Nephron (organoid): ENCODE data around the gene PRPF40A.
"Not testable (repeated sequence)": the region's sequence is repeated elsewhere in the genome, so short reads cannot be mapped to it uniquely, and the experiment has no call there.

Source experiments
- H3K27ac Mint-ChIP-seq, 3 experiments: 2 replicates each; pipeline ENCODE4 v1.8.0; 2020; ENCODE audit warnings: mixed read lengths in 3 of 3, mild to moderate bottlenecking in 2 of 3, moderate library complexity in 1 of 3
- H3K27me3 Mint-ChIP-seq: 2 replicates; pipeline ENCODE4 v1.8.0; 2021; ENCODE audit warnings: low read depth, mild to moderate bottlenecking, moderate library complexity, mixed read lengths
- H3K36me3 Mint-ChIP-seq: 2 replicates; pipeline ENCODE4 v1.8.0; 2020; ENCODE audit warnings: low read depth, mixed read lengths
- H3K4me1 Mint-ChIP-seq: 2 replicates; pipeline ENCODE4 v1.8.0; 2020; ENCODE audit warnings: mixed read lengths
- H3K4me3 Mint-ChIP-seq, 3 experiments: 2 replicates each; pipeline ENCODE4 v1.8.0; 2020; ENCODE audit warnings: mild to moderate bottlenecking in 3 of 3, mixed read lengths in 3 of 3, moderate library complexity in 2 of 3
- H3K9me3 Mint-ChIP-seq: 2 replicates; pipeline ENCODE4 v1.8.0; 2020; ENCODE audit warnings: mixed read lengths
- CTCF ChIP-seq, 3 experiments: fragments of 200-600 bp; sonication (generic); IDR thresholded peaks; one replicate each; pipeline ENCODE4 v1.5.0; 2021; ENCODE audit warnings: antibody characterized with exemption in 3 of 3; ENCODE audit not compliant: unreplicated experiment in 3 of 3

Gene PRPF40A

GRCh38 chr2:152717228-152718075 lies at the start of gene PRPF40A:
Gene PRPF40A (minus strand): TSS chr2:152717461. CDS start chr2:152717439, 22 bp downstream.
- no peaks in the 10 kb centered on the region for H3K27me3 Mint-ChIP-seq
- peaks cover 42% of the 10 kb centered on the region for H3K36me3 Mint-ChIP-seq
- H3K27ac Mint-ChIP-seq, result peak within 1 kb of the TSS; percentile 93 to 100 (median 98)
- no peak for TF ChIP-seq CTCF (IDR thresholded peaks at IDR 0.05; ENCODE audit: unreplicated experiment in 3 of 3)
- H3K4me1 Mint-ChIP-seq, result peaks cover 47% of the 10 kb centered on the region
- peak within 1 kb of the TSS; percentile 98 to 99 (median 99) for H3K4me3 Mint-ChIP-seq
- no peaks in the 10 kb centered on the region for H3K9me3 Mint-ChIP-seq

GRCh38 chr2:152766928-152767327 lies 49.7 kb upstream of the PRPF40A start:
- Mint-ChIP-seq H3K36me3 (peaks cover 15% of the 10 kb centered on the region), H3K4me1 (peaks cover 10% of the 10 kb centered on the region), H3K27me3 (no peaks in the 10 kb centered on the region), H3K27ac (no peak overlapping the region), H3K4me3 (no peak overlapping the region), H3K9me3 (no peaks in the 10 kb centered on the region)
- TF ChIP-seq CTCF (IDR thresholded peaks at IDR 0.05; ENCODE audit: unreplicated experiment in 3 of 3), result no peak

- H3K4me3 Mint-ChIP-seq, result no peak overlapping the region
- no peak for TF ChIP-seq CTCF (IDR thresholded peaks at IDR 0.05; ENCODE audit: unreplicated experiment in 3 of 3)
- no peaks in the 10 kb centered on the region for H3K27me3 Mint-ChIP-seq
- H3K27ac Mint-ChIP-seq, result no peak overlapping the region
- no peaks in the 10 kb centered on the region for H3K4me1 Mint-ChIP-seq
- no peaks in the 10 kb centered on the region for H3K9me3 Mint-ChIP-seq
- H3K36me3 Mint-ChIP-seq, result peaks cover 27% of the 10 kb centered on the region
These were observed 46.4 kb upstream of the PRPF40A start for GRCh38 chr2:152763651-152764050.

- not testable (repeated sequence) for H3K27ac Mint-ChIP-seq, H3K9me3 Mint-ChIP-seq, H3K27me3 Mint-ChIP-seq, H3K4me1 Mint-ChIP-seq, H3K4me3 Mint-ChIP-seq
- peaks cover 29% of the 10 kb centered on the region for H3K36me3 Mint-ChIP-seq
These were observed 45.9 kb upstream of the PRPF40A start for GRCh38 chr2:152763208-152763607.

GRCh38 chr2:152762202-152762601 lies 44.9 kb upstream of the PRPF40A start:
- Mint-ChIP-seq H3K27ac (peak overlapping the region in 1 of 3 experiments; percentile 35), H3K27me3 (no peaks in the 10 kb centered on the region), H3K4me3 (no peak overlapping the region), H3K4me1 (no peaks in the 10 kb centered on the region), H3K9me3 (no peaks in the 10 kb centered on the region), H3K36me3 (peaks cover 29% of the 10 kb centered on the region)
- no peak for TF ChIP-seq CTCF (IDR thresholded peaks at IDR 0.05; ENCODE audit: unreplicated experiment in 3 of 3)

GRCh38 chr2:152761214-152761613 lies 44.0 kb upstream of the PRPF40A start:
- no peaks in the 10 kb centered on the region for H3K27me3 Mint-ChIP-seq
- no peak overlapping the region for H3K27ac Mint-ChIP-seq
- H3K36me3 Mint-ChIP-seq, result peaks cover 38% of the 10 kb centered on the region
- TF ChIP-seq CTCF (IDR thresholded peaks at IDR 0.05; ENCODE audit: unreplicated experiment in 3 of 3), result no peak
- H3K4me1 Mint-ChIP-seq, result no peaks in the 10 kb centered on the region
- no peaks in the 10 kb centered on the region for H3K9me3 Mint-ChIP-seq
- H3K4me3 Mint-ChIP-seq, result no peak overlapping the region
